ENCODE measurements around the gene NBEAL2. TPM values are rescaled to one million over a fixed set of nuclear protein-coding genes. Genes with fewer than 3 reads are reported as not detected.

The NBEAL2 gene
- total RNA-seq, 1 donor from 2014 or later: 14.8 TPM

DNA sequence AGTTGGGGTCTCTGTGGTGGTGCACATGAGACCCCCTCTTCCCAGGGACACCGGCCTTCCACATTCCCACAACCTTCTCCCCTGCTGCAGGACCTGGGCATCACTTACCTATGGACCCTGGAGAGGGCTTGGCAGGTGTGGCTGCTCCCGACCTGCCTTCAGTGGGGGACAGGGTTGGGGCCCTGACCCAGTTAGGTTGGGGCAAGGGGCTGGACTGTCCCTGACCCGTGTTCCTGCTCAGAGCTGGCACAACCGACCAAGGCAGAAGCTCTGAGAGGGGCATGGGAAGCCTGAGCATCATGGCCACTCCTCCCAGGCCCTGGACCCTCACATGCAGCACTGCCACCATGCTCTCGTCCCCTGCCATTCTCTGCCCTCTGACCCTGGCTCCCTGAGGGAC lies 6.1 kb downstream of the NBEAL2 start:
- Histone ChIP-seq H3K79me2 (ENCODE audit: insufficient read depth, low read length) (no peaks in the 10 kb centered on the region), H3K9ac (ENCODE audit: low read length) (no peak overlapping the region), H4K20me1 (ENCODE audit: insufficient read depth, low read length) (no peaks in the 10 kb centered on the region), H3K27ac (ENCODE audit: low read depth, low read length) (no peak overlapping the region), H3K36me3 (ENCODE audit: insufficient read depth, low read length) (no peaks in the 10 kb centered on the region), H3K4me3 (ENCODE audit: insufficient read depth, low read depth, low read length) (no peak overlapping the region), H3K27me3 (ENCODE audit: insufficient read depth, low read length) (no peaks in the 10 kb centered on the region), H3K4me2 (ENCODE audit: low read length) (no peak overlapping the region), H3K4me1 (ENCODE audit: insufficient read depth, low read length) (peaks cover 4% of the 10 kb centered on the region), H3K9me3 (ENCODE audit: insufficient read depth, low read depth, low read length) (no peaks in the 10 kb centered on the region), H2AFZ (ENCODE audit: low read depth, low read length) (no peak overlapping the region)
- H3K27me3 Mint-ChIP-seq (ENCODE audit: low read depth, unreplicated experiment): peaks cover 5% of the 10 kb centered on the region
- FAIRE-seq (no peak), DNase-seq (ENCODE audit: low read depth) (no peak)
- TF ChIP-seq, protein P1, sequence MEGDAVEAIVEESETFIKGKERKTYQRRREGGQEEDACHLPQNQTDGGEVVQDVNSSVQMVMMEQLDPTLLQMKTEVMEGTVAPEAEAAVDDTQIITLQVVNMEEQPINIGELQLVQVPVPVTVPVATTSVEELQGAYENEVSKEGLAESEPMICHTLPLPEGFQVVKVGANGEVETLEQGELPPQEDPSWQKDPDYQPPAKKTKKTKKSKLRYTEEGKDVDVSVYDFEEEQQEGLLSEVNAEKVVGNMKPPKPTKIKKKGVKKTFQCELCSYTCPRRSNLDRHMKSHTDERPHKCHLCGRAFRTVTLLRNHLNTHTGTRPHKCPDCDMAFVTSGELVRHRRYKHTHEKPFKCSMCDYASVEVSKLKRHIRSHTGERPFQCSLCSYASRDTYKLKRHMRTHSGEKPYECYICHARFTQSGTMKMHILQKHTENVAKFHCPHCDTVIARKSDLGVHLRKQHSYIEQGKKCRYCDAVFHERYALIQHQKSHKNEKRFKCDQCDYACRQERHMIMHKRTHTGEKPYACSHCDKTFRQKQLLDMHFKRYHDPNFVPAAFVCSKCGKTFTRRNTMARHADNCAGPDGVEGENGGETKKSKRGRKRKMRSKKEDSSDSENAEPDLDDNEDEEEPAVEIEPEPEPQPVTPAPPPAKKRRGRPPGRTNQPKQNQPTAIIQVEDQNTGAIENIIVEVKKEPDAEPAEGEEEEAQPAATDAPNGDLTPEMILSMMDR (IDR thresholded peaks at IDR 0.05; ENCODE audit: insufficient read depth, low read depth, low read length): no peak
- no peak for TF ChIP-seq EZH2 (IDR thresholded peaks at IDR 0.05; ENCODE audit: insufficient read depth, low read length)
- H3K4me3 Mint-ChIP-seq (ENCODE audit: unreplicated experiment): no peak overlapping the region
- no peaks in the 10 kb centered on the region for H3K4me1 Mint-ChIP-seq (ENCODE audit: low read depth, unreplicated experiment)
- H3K27ac Mint-ChIP-seq (ENCODE audit: unreplicated experiment): no peak overlapping the region
- H3K9me3 Mint-ChIP-seq (ENCODE audit: unreplicated experiment): no peaks in the 10 kb centered on the region
- H3K36me3 Mint-ChIP-seq (ENCODE audit: low read depth, unreplicated experiment): peaks cover 11% of the 10 kb centered on the region

DNA sequence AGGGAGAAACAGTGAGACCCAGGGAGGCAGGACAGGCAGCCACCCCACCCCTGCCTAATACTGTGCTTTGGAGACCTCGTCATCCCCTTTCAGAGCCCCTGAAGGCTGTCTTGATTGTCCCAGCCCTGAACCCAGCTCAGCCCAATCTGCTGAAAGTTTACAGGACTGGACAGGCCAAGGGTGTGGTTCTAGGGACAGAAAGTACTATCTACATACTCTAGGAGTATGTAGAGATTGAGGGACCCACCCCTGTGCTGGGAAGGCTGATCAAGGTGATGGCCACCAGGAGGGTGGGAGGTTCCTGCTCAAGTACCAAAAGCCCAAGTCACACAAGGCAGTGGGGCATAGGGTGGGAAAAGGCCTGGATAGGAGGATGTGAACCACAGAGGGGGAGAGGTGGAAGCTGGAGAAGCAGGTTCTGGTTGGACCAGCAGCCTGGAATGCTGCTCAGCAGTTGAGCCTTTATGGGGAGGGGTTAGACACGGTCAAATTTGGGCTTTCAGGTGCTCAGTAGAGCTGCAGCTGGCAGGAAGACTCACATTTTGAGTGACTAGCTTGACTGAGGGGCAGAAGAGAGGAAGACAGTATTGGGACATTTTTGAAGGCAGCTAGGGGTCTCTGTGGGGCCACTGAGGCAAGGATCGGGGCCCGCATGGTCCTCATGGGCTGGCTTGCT lies 6.7 kb downstream of the NBEAL2 start:
- H3K4me1 Mint-ChIP-seq (ENCODE audit: low read depth, unreplicated experiment): no peaks in the 10 kb centered on the region
- no peak overlapping the region for H3K4me3 ChIP-seq (ENCODE audit: insufficient read depth, low read depth, low read length)
- H3K9ac ChIP-seq (ENCODE audit: low read length): no peak overlapping the region
- no peak overlapping the region for H3K27ac Mint-ChIP-seq (ENCODE audit: unreplicated experiment)
- no peak for DNase-seq (ENCODE audit: low read depth)
- FAIRE-seq: no peak
- H3K4me2 ChIP-seq (ENCODE audit: low read length): no peak overlapping the region
- no peak overlapping the region for H3K27ac ChIP-seq (ENCODE audit: low read depth, low read length)
- H3K36me3 Mint-ChIP-seq (ENCODE audit: low read depth, unreplicated experiment): peaks cover 11% of the 10 kb centered on the region
- no peaks in the 10 kb centered on the region for H3K79me2 ChIP-seq (ENCODE audit: insufficient read depth, low read length)
- peaks cover 2% of the 10 kb centered on the region for H3K9me3 Mint-ChIP-seq (ENCODE audit: unreplicated experiment)
- no peaks in the 10 kb centered on the region for H3K36me3 ChIP-seq (ENCODE audit: insufficient read depth, low read length)
- no peak overlapping the region for H2AFZ ChIP-seq (ENCODE audit: low read depth, low read length)
- H3K27me3 ChIP-seq (ENCODE audit: insufficient read depth, low read length): no peaks in the 10 kb centered on the region
- H3K9me3 ChIP-seq (ENCODE audit: insufficient read depth, low read depth, low read length): no peaks in the 10 kb centered on the region
- peaks cover 6% of the 10 kb centered on the region for H3K27me3 Mint-ChIP-seq (ENCODE audit: low read depth, unreplicated experiment)
- TF ChIP-seq, protein P1 (IDR thresholded peaks at IDR 0.05; ENCODE audit: insufficient read depth, low read depth, low read length): no peak
- no peak for TF ChIP-seq EZH2 (IDR thresholded peaks at IDR 0.05; ENCODE audit: insufficient read depth, low read length)
- H4K20me1 ChIP-seq (ENCODE audit: insufficient read depth, low read length): no peaks in the 10 kb centered on the region
- H3K4me1 ChIP-seq (ENCODE audit: insufficient read depth, low read length): peaks cover 4% of the 10 kb centered on the region
- no peak overlapping the region for H3K4me3 Mint-ChIP-seq (ENCODE audit: unreplicated experiment)

DNA sequence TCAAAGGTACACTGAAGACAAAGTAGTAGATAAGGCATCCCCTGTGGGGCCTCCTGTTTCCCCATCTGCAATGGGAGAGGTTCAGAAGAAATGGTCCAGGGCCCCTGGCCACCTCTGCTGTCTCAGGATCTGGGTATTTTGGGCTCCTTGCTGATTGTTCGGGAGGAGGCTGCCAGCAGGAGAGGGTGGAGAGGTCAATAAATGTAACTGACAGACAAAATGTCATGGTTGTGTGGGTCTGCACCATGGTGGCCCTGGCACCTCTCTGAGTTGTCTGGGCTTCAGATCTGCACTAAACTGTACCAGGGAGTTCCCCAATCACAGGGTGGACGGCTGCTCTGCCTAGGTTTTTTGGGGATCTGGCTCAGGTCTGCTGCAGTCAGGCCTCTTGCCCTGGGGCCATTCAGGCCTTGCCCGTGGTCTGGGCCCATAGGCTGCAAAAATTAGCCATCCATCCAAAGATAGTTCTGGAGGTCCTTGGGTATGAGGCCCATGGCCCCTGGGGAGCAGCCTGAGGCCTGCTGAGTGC lies 7.4 kb downstream of the NBEAL2 start:
- Histone ChIP-seq H3K4me1 (ENCODE audit: insufficient read depth, low read length) (peaks cover 4% of the 10 kb centered on the region), H3K4me2 (ENCODE audit: low read length) (no peak overlapping the region), H3K9me3 (ENCODE audit: insufficient read depth, low read depth, low read length) (no peaks in the 10 kb centered on the region), H3K27me3 (ENCODE audit: insufficient read depth, low read length) (no peaks in the 10 kb centered on the region), H3K36me3 (ENCODE audit: insufficient read depth, low read length) (no peaks in the 10 kb centered on the region), H2AFZ (ENCODE audit: low read depth, low read length) (no peak overlapping the region), H3K27ac (ENCODE audit: low read depth, low read length) (no peak overlapping the region), H3K79me2 (ENCODE audit: insufficient read depth, low read length) (no peaks in the 10 kb centered on the region), H4K20me1 (ENCODE audit: insufficient read depth, low read length) (no peaks in the 10 kb centered on the region), H3K9ac (ENCODE audit: low read length) (no peak overlapping the region), H3K4me3 (ENCODE audit: insufficient read depth, low read depth, low read length) (no peak overlapping the region)
- peaks cover 11% of the 10 kb centered on the region for H3K36me3 Mint-ChIP-seq (ENCODE audit: low read depth, unreplicated experiment)
- FAIRE-seq: no peak
- no peaks in the 10 kb centered on the region for H3K4me1 Mint-ChIP-seq (ENCODE audit: low read depth, unreplicated experiment)
- TF ChIP-seq, protein P1 (IDR thresholded peaks at IDR 0.05; ENCODE audit: insufficient read depth, low read depth, low read length): no peak
- no peak for TF ChIP-seq EZH2 (IDR thresholded peaks at IDR 0.05; ENCODE audit: insufficient read depth, low read length)
- no peak overlapping the region for H3K4me3 Mint-ChIP-seq (ENCODE audit: unreplicated experiment)
- no peak overlapping the region for H3K27ac Mint-ChIP-seq (ENCODE audit: unreplicated experiment)
- H3K27me3 Mint-ChIP-seq (ENCODE audit: low read depth, unreplicated experiment): peaks cover 7% of the 10 kb centered on the region
- DNase-seq (ENCODE audit: low read depth): no peak
- peaks cover 2% of the 10 kb centered on the region for H3K9me3 Mint-ChIP-seq (ENCODE audit: unreplicated experiment)

Measured in astrocyte (in vitro differentiated cells and primary cell).